ENCODE measurements around the gene TET2.
A peak's percentile ranks its signal among the peaks of the same experiment; 100 is the strongest.

TET2 gene

DNA sequence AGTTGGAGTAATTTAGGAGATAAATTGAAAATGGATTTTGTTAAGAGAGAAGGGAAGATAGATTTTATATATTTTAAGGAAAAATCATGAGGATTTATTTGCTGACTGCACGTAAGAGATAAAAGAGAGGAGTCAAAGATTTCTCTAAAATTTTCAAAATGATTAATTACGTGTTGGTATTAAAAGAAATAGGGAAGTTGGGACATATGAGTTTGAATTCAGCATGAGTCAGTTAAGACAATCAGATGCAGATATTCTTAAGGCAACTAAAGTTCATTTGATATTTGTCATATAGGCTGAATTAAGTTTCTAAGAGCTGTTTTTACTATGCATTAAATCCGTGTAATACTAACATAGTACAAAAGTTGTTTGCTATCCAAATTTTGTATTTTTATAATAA is 46.9 kb downstream of the TET2 start:
- DNase-seq = no peak
- Histone ChIP-seq H3K27ac (no peak overlapping the region), H3K9me3 (ENCODE audit: severe bottlenecking) (no peaks in the 10 kb centered on the region), H3K36me3 (no peaks in the 10 kb centered on the region), H3K4me3 (ENCODE audit: low read depth, low read length) (no peak overlapping the region), H3K27me3 (ENCODE audit: insufficient read depth, low read depth, severe bottlenecking) (no peaks in the 10 kb centered on the region)
- TF ChIP-seq, protein P1, sequence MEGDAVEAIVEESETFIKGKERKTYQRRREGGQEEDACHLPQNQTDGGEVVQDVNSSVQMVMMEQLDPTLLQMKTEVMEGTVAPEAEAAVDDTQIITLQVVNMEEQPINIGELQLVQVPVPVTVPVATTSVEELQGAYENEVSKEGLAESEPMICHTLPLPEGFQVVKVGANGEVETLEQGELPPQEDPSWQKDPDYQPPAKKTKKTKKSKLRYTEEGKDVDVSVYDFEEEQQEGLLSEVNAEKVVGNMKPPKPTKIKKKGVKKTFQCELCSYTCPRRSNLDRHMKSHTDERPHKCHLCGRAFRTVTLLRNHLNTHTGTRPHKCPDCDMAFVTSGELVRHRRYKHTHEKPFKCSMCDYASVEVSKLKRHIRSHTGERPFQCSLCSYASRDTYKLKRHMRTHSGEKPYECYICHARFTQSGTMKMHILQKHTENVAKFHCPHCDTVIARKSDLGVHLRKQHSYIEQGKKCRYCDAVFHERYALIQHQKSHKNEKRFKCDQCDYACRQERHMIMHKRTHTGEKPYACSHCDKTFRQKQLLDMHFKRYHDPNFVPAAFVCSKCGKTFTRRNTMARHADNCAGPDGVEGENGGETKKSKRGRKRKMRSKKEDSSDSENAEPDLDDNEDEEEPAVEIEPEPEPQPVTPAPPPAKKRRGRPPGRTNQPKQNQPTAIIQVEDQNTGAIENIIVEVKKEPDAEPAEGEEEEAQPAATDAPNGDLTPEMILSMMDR (IDR thresholded peaks at IDR 0.05; ENCODE audit: low read depth, low read length) = no peak

DNA sequence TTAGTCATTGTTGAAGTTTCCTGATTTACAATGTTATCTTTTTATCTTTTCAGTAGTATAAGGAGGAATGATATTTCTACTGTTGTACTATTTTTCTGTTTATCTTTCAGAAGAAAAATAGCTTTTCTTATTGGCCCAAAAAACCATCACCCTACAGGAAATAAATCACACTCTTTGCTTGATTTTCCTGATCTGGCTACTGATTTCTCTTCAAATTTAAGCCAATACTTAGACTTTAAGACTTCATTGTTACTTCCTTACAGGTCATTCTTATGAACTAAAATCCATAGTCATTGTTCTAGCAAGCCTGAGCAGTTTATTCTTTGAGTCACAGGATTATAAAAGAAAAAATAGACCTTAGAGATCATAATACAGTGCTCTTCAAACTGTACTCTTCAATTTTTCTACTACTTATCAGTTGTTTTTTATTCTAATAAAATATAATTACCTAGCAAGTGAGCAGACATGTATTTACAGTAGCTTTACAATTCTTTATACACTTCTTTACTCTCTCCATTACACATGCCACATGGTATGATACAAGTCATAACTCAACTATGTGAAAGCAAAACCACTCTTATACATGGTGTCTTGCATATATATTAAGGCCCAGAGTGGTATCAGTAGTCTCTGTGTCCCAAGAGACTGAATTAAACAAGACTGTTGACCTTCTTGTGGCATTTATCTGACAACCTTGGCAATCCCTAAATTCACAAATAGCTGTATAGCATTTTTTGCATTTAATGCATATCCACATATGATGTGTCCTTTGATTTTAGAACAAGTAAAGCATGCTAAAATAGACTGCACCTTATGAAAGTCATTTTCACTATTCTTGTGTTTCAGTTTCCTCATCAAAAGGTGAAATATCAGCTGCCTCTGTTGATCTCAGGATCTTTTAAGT is 47.9 kb downstream of the TET2 start:
- no peaks in the 10 kb centered on the region for H3K36me3 ChIP-seq
- no peak for DNase-seq
- no peak overlapping the region for H3K27ac ChIP-seq
- H3K9me3 ChIP-seq (ENCODE audit: severe bottlenecking) = no peaks in the 10 kb centered on the region
- TF ChIP-seq, protein P1 (IDR thresholded peaks at IDR 0.05; ENCODE audit: low read depth, low read length) = no peak
- no peak overlapping the region for H3K4me3 ChIP-seq (ENCODE audit: low read depth, low read length)
- no peaks in the 10 kb centered on the region for H3K27me3 ChIP-seq (ENCODE audit: insufficient read depth, low read depth, severe bottlenecking)

DNA sequence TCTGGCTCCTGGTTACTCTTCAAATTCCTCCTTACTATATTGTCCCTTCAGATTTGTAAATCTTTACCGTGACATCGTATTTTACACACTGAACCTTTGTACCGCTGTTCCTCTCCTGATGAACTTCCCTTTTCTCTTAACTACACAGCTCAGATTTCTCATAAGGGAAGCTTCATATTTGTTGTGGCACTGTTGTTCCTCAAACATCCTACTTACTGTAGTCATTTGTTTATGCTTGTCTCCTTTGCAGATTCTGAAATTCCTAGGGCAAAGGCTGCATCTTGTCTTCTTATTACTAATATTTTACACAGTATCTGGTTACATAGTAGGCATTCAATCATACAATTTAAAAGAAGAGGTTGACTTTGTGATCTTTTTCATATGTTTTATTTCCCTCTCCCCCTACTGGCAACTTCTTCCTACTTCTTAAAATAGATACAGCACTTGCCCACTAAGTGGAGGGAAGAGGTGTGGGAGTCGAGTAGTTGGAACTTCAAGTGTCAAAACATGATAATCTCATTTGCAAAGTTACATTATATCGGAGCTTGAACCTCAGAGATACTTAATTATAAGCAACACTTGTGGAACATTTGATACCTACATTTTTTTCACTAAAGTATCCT is 50.0 kb downstream of the TET2 start:
- Histone ChIP-seq H3K4me3 (ENCODE audit: low read depth, low read length) (no peak overlapping the region), H3K27ac (no peak overlapping the region), H3K27me3 (ENCODE audit: insufficient read depth, low read depth, severe bottlenecking) (no peaks in the 10 kb centered on the region), H3K9me3 (ENCODE audit: severe bottlenecking) (no peaks in the 10 kb centered on the region), H3K36me3 (no peaks in the 10 kb centered on the region)
- TF ChIP-seq, protein P1 (IDR thresholded peaks at IDR 0.05; ENCODE audit: low read depth, low read length) = 0 out of 2 replicates have a peak, but pooled peaks have one; percentile 5
- DNase-seq = no peak

DNA sequence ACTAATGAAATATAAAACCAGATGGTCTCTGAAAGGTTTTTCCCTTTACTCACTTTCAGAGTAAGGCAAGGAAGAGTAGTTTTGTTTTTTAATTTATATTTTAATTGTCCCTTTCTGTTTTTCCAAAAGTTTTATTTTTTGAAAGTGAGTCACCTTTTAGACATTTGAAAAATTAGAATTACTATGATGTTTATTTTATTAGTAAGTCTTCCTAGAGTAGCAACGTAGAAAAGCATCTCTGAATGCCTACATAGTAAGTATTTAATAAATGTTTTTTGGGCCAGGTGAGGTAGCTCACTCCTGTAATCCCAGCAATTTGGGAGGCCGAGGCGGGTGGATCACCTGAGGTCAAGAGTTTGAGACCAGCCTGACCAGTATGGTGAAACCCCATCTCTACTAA is 51.1 kb downstream of the TET2 start:
- no peak overlapping the region for H3K4me3 ChIP-seq (ENCODE audit: low read depth, low read length)
- TF ChIP-seq, protein P1 (IDR thresholded peaks at IDR 0.05; ENCODE audit: low read depth, low read length) = no peak
- H3K27me3 ChIP-seq (ENCODE audit: insufficient read depth, low read depth, severe bottlenecking) = no peaks in the 10 kb centered on the region
- H3K36me3 ChIP-seq = no peaks in the 10 kb centered on the region
- DNase-seq = no peak
- no peak overlapping the region for H3K27ac ChIP-seq
- no peaks in the 10 kb centered on the region for H3K9me3 ChIP-seq (ENCODE audit: severe bottlenecking)

DNA sequence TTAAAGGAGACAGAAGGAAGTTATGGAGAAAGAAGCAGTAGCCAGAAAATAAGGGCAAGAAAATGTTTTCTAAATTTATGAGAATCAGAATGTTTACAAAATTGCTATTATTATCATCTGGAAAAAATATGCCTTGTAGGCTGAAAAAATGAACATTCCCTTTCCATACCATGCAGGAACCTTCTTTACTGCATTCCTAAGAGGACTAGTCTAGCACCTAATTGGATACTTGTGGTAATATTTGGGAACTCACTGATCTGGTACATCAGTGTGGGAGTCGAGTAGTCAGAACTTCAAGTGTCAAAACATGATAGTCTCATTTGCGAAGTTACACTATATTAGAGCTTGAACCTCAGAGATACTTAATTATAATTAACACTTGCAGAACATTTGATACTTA is 51.9 kb downstream of the TET2 start:
- no peak for DNase-seq
- Histone ChIP-seq H3K27me3 (ENCODE audit: insufficient read depth, low read depth, severe bottlenecking) (no peaks in the 10 kb centered on the region), H3K36me3 (no peaks in the 10 kb centered on the region), H3K9me3 (ENCODE audit: severe bottlenecking) (no peaks in the 10 kb centered on the region), H3K27ac (no peak overlapping the region), H3K4me3 (ENCODE audit: low read depth, low read length) (no peak overlapping the region)
- TF ChIP-seq, protein P1 (IDR thresholded peaks at IDR 0.05; ENCODE audit: low read depth, low read length) = no peak
